Activated CD8-positive, alpha-beta T cell treated with anti-CD3 and anti-CD28 coated beads for 36 hours (primary cell): ENCODE data around the gene TSPAN4. TPM values are rescaled to one million over a fixed set of nuclear protein-coding genes. Genes with fewer than 3 reads are reported as not detected.

Experiments
- ATAC-seq: fragments of 200-7000 bp; cut with Tn5 transposase; one replicate; pipeline ENCODE4 v1.10.0; 2021; ENCODE audit warnings: mild to moderate bottlenecking, moderate library complexity
- CTCF ChIA-PET: fragments of 350-600 bp; sonication (Branson Sonifier 250); formaldehyde crosslinking; loops from one replicate; lab custom pipeline; 2021; ENCODE audit warnings: antibody characterized with exemption; lab: Charles Lee
- POLR2A ChIA-PET: fragments of 350-600 bp; sonication (Branson Sonifier 250); formaldehyde crosslinking; loops from one replicate; lab custom pipeline; 2021; ENCODE audit warnings: antibody characterized with exemption; lab: Charles Lee
- DNase-seq: peaks from one replicate; pipeline ENCODE4 v3.0.0-alpha.2; 2020
- H3K27ac Mint-ChIP-seq: one replicate; pipeline ENCODE4 v1.8.0; 2021; ENCODE audit warnings: mild to moderate bottlenecking, mixed read lengths
- H3K27me3 Mint-ChIP-seq: one replicate; pipeline ENCODE4 v1.8.0; 2021; ENCODE audit warnings: mixed read lengths
- H3K36me3 Mint-ChIP-seq: one replicate; pipeline ENCODE4 v1.8.0; 2021; ENCODE audit warnings: low read depth, mixed read lengths
- H3K4me1 Mint-ChIP-seq: one replicate; pipeline ENCODE4 v1.8.0; 2021; ENCODE audit warnings: low read depth, mixed read lengths
- H3K4me3 Mint-ChIP-seq: one replicate; pipeline ENCODE4 v1.8.0; 2021; ENCODE audit warnings: mild to moderate bottlenecking, moderate library complexity, mixed read lengths
- H3K9me3 Mint-ChIP-seq: one replicate; pipeline ENCODE4 v1.8.0; 2021; ENCODE audit warnings: mixed read lengths
- intact Hi-C: fragments of 100-400 bp; cut with micrococcal nuclease; formaldehyde crosslinking; loops from one replicate; pipeline ENCODE4 v1.10.0; 2022
- total RNA-seq, 2 experiments: library from RNA; stranded (reverse); gene quantifications; one replicate each; pipeline ENCODE4 v1.2.3, GENCODE V29; 2021
- TF ChIP-seq, protein P1 (sequence below): fragments of 200-600 bp; IDR thresholded peaks from one replicate; pipeline ENCODE4 v1.8.0; 2022; ENCODE audit warnings: antibody characterized with exemption, mild to moderate bottlenecking

TSPAN4 gene
- total RNA-seq, 2 experiments from 2014 or later, result 15.4 to 16.0 TPM

DNA sequence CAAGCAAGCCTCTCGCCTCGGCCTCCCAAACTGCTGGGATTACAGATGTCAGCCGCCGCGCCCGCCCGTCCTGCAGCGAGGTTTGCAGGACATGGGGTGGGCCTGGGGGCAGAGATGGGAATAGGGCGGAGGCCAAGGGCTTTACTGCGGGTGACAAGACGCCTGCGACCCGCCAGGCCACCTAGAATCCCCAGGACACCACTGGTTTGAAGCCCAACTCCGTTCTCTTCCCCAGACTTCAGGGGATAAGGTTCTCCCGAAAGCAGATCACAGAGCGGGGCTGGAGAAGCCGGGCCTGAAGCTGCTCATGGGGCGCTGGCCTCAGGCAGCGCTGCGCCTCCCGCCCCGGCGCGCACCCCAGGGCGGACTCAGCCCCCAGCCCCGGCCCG lies 677 bp upstream of the TSPAN4 start:
- Mint-ChIP-seq H3K9me3 (no peaks in the 10 kb centered on the region), H3K27ac (peak overlapping the region; percentile 87), H3K4me1 (peaks cover 33% of the 10 kb centered on the region), H3K27me3 (peaks cover 2% of the 10 kb centered on the region), H3K36me3 (peaks cover 19% of the 10 kb centered on the region), H3K4me3 (peak overlapping the region; percentile 85)
- ATAC-seq (peak; percentile 24), DNase-seq (no peak)
- ChIA-PET POLR2A (interaction anchor here (0.7 to 21.1 kb wide), 6 partner anchors 14 to 85 kb away, joined by 3 to 273 read pairs (median 5); partner anchors contain the start of genes CD151, CRACR2B, PNPLA2 and RPLP2), CTCF (interaction anchor here (1.4 to 1.5 kb wide), 2 partner anchors 14 to 31 kb away, joined by 3 read pairs; partner anchors contain the start of gene CRACR2B)
- TF ChIP-seq, protein P1, sequence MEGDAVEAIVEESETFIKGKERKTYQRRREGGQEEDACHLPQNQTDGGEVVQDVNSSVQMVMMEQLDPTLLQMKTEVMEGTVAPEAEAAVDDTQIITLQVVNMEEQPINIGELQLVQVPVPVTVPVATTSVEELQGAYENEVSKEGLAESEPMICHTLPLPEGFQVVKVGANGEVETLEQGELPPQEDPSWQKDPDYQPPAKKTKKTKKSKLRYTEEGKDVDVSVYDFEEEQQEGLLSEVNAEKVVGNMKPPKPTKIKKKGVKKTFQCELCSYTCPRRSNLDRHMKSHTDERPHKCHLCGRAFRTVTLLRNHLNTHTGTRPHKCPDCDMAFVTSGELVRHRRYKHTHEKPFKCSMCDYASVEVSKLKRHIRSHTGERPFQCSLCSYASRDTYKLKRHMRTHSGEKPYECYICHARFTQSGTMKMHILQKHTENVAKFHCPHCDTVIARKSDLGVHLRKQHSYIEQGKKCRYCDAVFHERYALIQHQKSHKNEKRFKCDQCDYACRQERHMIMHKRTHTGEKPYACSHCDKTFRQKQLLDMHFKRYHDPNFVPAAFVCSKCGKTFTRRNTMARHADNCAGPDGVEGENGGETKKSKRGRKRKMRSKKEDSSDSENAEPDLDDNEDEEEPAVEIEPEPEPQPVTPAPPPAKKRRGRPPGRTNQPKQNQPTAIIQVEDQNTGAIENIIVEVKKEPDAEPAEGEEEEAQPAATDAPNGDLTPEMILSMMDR, result no peak
- intact Hi-C loops, result no loop called here

DNA sequence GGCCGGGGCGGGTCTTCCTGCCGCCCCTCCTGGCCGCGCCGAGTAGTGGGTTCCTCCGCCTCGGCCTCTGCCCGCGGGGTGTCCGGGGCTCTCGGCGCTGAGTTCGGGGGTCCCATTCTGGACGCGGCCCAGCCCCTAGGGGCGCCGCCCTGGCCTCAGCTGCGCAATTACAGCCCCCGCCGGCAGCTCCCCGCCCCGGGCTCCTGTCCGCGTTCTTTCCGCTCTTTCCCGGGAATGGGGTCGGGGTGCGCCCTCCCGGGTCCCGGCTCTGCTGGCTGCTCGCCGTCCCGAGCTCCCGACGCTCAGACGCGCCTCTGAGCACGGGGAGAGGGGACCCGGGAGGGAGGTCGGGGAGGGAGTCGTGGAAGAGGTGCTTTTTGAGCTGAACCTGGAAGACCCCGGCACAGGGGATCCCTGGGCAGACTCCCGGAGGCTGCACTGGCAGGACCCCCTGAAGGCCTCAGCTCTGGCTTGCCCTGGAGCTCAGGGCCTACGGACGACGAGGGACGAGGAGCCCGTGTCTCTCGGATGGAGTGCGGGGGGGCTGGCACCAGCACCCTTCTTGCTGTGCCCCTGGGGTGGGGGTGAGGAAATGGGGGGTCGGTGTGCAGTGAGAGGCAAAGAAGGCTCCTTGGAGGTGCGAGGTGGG lies 558 bp downstream of the TSPAN4 start:
- TF ChIP-seq, protein P1, result peak; percentile 49
- Mint-ChIP-seq H3K27ac (peak overlapping the region; percentile 25), H3K4me1 (peaks cover 30% of the 10 kb centered on the region), H3K36me3 (peaks cover 15% of the 10 kb centered on the region), H3K4me3 (peak overlapping the region; percentile 78), H3K27me3 (peaks cover 2% of the 10 kb centered on the region), H3K9me3 (no peaks in the 10 kb centered on the region)
- intact Hi-C loops, result no loop called here
- POLR2A ChIA-PET, result interaction anchor here (1.0 to 21.1 kb wide), 5 partner anchors 9 to 67 kb away, joined by 6 to 273 read pairs (median 11); partner anchors contain the start of genes CD151, CHID1, CRACR2B and PNPLA2
- DNase-seq, result no peak
- no peak for ATAC-seq
- CTCF ChIA-PET, result interaction anchor here (1.0 to 1.4 kb wide), 4 partner anchors 8 to 24 kb away, joined by 3 to 5 read pairs (median 4); partner anchors contain the start of genes CRACR2B and PNPLA2

DNA sequence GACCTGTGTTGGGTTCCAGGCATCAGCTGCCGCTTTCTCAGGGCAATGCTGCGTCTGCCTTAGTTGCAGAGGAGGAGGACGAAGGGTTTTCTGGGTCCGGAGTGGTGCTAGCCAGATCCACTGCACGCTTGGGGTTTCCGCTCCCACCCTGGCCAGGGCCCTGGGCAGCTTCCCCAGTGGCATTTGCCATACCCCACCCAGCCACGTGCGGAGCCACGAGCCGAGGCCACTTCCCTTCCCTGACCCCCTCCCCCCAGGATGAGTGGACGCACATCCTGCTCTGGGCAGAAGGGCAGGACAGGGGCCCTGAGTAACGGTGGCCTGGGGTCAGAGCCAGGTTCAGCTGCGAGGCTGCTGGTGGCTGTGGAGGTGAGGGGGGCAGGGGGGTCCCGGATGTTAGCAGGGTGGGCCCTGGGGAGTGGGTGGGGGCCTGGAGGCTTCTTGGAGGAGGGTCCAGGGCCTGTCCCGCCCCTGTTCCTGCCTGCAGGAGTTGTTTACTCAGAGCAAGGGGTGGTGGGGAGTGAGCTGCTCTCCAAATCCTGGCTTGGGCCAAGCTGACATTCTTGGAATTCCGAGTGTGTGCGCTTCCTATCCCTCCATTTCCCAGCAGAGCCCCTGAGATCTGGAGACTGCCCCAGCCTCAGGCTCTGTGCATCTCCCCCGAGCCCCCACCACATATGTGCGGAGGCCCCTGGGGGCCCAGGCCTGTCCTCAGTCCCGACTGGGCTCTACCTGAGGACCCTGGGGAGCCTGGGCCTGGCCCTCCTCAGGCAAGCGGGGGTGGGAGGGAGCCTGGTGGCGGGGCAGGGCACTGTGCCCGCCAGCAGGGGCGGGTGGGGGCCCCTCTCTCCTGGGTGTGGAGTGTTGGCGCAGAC lies 1.4 kb downstream of the TSPAN4 start:
- peak; percentile 6 for ATAC-seq
- peaks cover 8% of the 10 kb centered on the region for H3K27me3 Mint-ChIP-seq
- peaks cover 35% of the 10 kb centered on the region for H3K4me1 Mint-ChIP-seq
- H3K9me3 Mint-ChIP-seq, result no peaks in the 10 kb centered on the region
- H3K27ac Mint-ChIP-seq, result peak overlapping the region; percentile 25
- intact Hi-C loops, result no loop called here
- H3K36me3 Mint-ChIP-seq, result peaks cover 14% of the 10 kb centered on the region
- H3K4me3 Mint-ChIP-seq, result peak overlapping the region; percentile 78
- ChIA-PET CTCF (interaction anchor here (1.0 to 1.2 kb wide), 4 partner anchors 9 to 25 kb away, joined by 3 to 5 read pairs (median 4); partner anchors contain the start of genes CRACR2B and PNPLA2), POLR2A (interaction anchor here (2.7 to 21.1 kb wide), 3 partner anchors 10 to 28 kb away, joined by 11 to 273 read pairs (median 81); partner anchors contain the start of genes CD151, CRACR2B, PNPLA2 and RPLP2)
- peak; percentile 53 for DNase-seq
- TF ChIP-seq, protein P1, result no peak

DNA sequence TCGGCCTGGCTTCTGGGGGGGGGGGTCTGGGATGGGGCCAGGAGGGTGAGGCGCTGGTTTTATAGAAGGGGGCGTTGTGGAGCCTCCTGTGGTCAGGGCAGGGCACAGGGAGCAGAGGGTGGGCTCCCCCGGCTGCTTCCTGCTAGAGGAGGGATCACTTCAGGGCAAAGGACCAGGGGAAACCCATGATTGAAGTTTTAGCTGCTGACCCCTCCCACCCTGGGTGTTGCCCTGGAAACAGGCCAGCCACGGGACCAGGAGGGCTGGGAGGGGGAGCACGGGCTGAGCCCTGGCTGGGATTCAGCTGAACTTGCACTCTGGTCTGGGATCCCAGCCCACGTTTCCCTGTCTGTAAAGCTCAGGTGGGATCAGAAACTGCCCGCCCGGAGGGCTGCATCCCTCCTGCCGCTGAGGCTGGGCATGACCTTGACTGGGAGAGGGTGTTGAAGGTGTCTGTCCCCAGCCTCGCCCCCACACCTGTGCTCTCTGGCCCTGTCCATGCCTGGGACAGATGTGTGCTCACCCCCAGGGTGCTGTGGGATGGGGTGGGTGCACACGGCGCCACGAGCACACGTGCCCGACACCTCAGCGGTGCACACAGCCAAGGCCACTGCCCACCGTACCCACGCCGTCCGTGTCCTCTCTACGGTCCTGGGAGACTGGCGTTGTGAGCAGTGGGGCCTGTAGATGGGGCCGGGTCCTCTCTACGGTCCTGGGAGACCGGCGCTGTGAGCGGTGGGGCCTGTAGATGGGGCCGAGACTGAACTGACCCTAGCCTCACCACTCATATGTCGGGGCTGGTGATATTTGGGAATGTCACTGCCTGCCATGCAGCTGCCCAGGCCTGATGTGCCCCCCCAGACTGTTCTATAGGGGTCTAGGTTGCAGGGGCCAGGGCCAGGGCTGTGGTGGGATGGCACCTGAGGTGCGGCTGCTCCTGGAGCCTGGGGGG lies 2.3 kb downstream of the TSPAN4 start:
- Mint-ChIP-seq H3K27ac (no peak overlapping the region), H3K4me1 (peaks cover 37% of the 10 kb centered on the region), H3K4me3 (peak overlapping the region; percentile 49), H3K27me3 (peaks cover 9% of the 10 kb centered on the region), H3K9me3 (no peaks in the 10 kb centered on the region), H3K36me3 (peaks cover 11% of the 10 kb centered on the region)
- ATAC-seq (peak; percentile 22), DNase-seq (peak; percentile 71)
- ChIA-PET POLR2A (interaction anchor here (2.7 to 21.1 kb wide), 3 partner anchors 11 to 29 kb away, joined by 11 to 273 read pairs (median 81); partner anchors contain the start of genes CD151, CRACR2B, PNPLA2 and RPLP2), CTCF (interaction anchor here (1.1 to 4.6 kb wide), 2 partner anchors 17 to 208 kb away, joined by 4 to 46 read pairs; partner anchors contain the start of gene CRACR2B)
- intact Hi-C loops, result loop anchor here (5.0 kb wide), 1 partner anchor 207 kb away; no protein-coding TSS in a partner anchor
- TF ChIP-seq, protein P1, result no peak
